Adipocyte (in vitro differentiated cells): ENCODE measurements around the gene CDC5L.

Experiments used
- DNase-seq: peaks from one replicate; pipeline ENCODE4 v3.0.0-alpha.2; 2015; ENCODE audit warnings: low read depth
- H3K27me3 ChIP-seq: replicated peaks from 2 replicates; pipeline ENCODE4 v1.7.0; 2013; ENCODE audit warnings: mild to moderate bottlenecking, low read length, moderate library complexity; ENCODE audit not compliant: control insufficient read depth, insufficient read depth
- H3K36me3 ChIP-seq: 2 replicates; pipeline ENCODE4 v1.7.0; 2013; ENCODE audit warnings: low read length, mild to moderate bottlenecking, moderate library complexity; ENCODE audit not compliant: control insufficient read depth, insufficient read depth, severe bottlenecking
- H3K4me1 ChIP-seq: 2 replicates; pipeline ENCODE4 v1.7.0; 2013; ENCODE audit warnings: mild to moderate bottlenecking, low read length, moderate library complexity; ENCODE audit not compliant: control insufficient read depth, insufficient read depth
- H3K4me3 ChIP-seq: 2 replicates; pipeline ENCODE4 v1.7.0; 2013; ENCODE audit warnings: mild to moderate bottlenecking, low read length, moderate library complexity
- H3K9ac ChIP-seq: 2 replicates; pipeline ENCODE4 v1.7.0; 2013; ENCODE audit warnings: mild to moderate bottlenecking, low read length, moderate library complexity
- H3K9me3 ChIP-seq: 2 replicates; pipeline ENCODE4 v1.7.0; 2013; ENCODE audit warnings: mild to moderate bottlenecking, low read length, moderate library complexity; ENCODE audit not compliant: control insufficient read depth

The CDC5L gene

DNA sequence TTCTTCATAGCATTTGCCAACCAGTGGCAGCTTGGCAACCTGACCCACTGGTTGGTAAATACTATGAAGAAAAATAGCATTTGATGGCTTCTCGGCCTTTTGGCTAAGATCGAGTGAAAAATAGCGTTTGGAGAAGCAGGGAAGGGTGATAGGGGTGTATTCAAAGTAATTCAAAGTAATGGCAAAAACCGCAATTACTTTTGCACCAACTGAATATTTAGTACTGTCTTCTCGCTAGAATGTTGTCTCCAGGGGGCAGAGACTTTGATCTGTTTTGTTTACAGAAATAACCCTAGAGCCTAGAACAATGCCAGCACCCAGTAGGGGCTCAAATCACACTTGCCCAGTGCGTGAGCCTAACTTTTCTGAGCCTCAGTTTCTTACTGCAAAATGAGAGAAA is 106.1 kb downstream of the CDC5L start:
- Histone ChIP-seq H3K9ac (no peak overlapping the region), H3K36me3 (no peaks in the 10 kb centered on the region), H3K9me3 (no peaks in the 10 kb centered on the region), H3K4me1 (peaks cover 28% of the 10 kb centered on the region), H3K4me3 (no peak overlapping the region), H3K27me3 (peaks cover 14% of the 10 kb centered on the region)
- no peak for DNase-seq

DNA sequence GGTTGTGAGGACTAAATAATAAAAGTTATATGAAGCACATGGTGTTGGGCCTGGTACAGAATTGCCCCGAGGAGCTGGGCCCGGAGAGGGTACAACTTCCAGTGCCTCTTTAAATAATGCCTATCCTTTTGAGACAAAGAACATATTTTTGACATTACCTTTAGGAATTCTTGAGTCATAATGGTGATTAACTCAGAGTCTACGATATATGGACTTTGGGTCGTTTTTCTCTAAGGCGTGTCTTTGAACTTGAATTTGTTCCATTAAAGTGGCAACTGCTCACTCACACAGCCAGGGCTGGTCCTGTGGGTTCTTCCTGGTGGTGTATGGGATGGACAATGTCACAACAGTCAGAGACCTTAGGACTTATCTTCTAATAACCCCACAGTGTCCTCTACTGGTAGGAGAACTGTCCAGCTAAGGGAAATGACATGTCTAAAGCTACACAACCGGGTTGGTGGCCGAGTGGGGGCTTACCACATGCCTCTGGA is 106.5 kb downstream of the CDC5L start:
- no peaks in the 10 kb centered on the region for H3K9me3 ChIP-seq
- H3K27me3 ChIP-seq: peaks cover 15% of the 10 kb centered on the region
- DNase-seq: peak; percentile 76
- no peak overlapping the region for H3K4me3 ChIP-seq
- no peaks in the 10 kb centered on the region for H3K36me3 ChIP-seq
- no peak overlapping the region for H3K9ac ChIP-seq
- H3K4me1 ChIP-seq: peaks cover 28% of the 10 kb centered on the region

DNA sequence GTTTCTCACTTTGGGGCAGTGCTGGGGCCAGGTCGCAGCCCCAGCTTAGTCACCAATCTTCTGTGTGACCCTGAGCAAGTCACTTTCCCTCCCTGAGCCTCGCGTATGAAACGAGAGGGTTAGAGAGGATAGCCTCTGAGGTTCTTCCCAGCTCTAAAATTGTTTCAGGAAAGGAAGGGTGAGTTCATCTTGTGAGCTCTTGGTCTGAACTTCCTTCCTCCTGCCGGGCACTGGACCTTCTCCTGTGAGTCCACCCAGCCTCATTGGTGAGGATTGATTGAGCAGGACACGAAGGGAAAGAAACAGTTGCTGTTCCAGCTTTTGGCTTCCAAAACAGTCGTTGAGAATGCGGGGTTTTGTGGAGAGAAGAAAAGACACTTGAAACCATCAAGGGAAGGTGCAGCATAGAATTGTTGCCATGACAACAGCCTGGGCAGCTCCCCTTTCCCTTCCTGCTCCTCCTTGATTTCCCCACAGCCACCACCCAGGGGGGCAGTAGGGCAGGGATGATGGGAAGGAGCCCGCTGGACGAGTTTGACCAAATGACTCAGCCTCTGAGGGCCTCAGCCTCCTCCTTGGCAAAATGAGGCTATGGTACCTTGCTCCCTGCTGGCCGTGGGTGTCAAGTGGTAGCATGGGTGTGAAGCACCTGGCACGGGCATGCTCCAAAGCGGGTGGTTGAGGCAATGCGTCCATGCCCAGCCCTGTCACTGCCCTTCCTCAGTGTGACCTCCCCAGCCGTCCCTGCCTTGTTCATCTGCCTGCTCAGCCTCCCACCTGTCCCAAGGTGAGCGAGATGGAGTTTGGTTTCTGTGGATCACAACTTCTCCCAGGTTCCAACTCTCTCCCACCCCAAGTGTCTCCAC is 107.8 kb downstream of the CDC5L start:
- H3K4me3 ChIP-seq: no peak overlapping the region
- DNase-seq: no peak
- H3K9me3 ChIP-seq: peaks cover 2% of the 10 kb centered on the region
- peaks cover 22% of the 10 kb centered on the region for H3K4me1 ChIP-seq
- H3K36me3 ChIP-seq: no peaks in the 10 kb centered on the region
- peaks cover 17% of the 10 kb centered on the region for H3K27me3 ChIP-seq
- H3K9ac ChIP-seq: no peak overlapping the region

DNA sequence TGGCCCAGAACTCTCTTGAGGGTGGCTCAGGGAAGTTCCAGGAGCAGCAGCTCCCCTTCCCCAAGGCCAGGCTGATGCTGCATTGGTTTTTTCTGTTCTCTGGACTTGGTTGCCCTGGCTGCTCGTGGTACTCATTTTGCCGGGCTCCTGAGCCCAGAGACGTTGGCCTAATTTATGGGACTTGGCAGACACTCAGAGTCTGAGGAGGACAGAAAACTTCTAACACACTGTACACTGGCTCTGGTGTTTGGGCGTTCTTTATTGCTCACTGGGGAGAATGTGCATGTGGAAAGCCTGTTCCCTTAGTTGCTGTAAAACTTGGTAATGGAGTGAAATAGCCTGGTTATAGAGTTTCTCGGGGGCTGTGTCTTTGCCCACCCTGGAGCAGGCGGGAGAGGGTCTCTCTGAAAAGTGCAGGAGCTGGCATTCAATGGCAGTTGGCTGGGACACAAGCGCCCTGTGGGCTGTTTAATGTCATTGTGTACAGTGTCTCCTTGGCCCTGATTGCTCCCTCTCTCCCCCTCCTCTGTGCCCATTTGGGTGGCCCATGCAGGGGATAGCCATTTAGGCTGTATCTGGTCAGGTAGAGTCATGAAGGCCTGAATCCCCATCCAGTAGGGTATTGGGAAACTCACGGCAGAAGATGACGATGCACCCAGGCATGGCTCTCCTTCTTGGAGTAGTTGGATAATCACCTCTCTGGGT is 109.3 kb downstream of the CDC5L start:
- DNase-seq: no peak
- Histone ChIP-seq H3K9ac (no peak overlapping the region), H3K4me1 (peaks cover 22% of the 10 kb centered on the region), H3K9me3 (peaks cover 10% of the 10 kb centered on the region), H3K27me3 (peaks cover 20% of the 10 kb centered on the region), H3K4me3 (no peak overlapping the region), H3K36me3 (no peaks in the 10 kb centered on the region)

DNA sequence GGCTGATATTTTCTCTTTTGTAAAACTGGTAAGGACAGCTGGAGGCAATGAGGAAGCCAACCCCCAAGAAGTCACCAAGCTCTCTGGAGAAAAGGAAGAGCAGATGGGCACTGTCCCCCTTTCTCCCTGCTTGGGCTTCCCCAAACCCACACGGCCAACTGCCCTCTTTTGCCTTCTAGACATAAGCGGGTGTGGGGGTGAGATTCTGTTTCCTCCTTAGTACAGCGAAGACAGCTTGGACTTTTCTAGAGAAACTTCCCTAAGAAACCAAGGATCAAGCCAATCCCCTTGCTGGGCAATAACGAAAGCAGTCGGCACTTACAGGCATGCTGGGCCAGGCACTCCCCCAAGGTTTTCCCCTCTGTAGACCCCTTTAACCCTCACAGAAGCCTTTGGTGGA is 110.3 kb downstream of the CDC5L start:
- Histone ChIP-seq H3K4me1 (peaks cover 22% of the 10 kb centered on the region), H3K9me3 (peaks cover 10% of the 10 kb centered on the region), H3K9ac (no peak overlapping the region), H3K36me3 (no peaks in the 10 kb centered on the region), H3K27me3 (peaks cover 28% of the 10 kb centered on the region), H3K4me3 (no peak overlapping the region)
- no peak for DNase-seq

DNA sequence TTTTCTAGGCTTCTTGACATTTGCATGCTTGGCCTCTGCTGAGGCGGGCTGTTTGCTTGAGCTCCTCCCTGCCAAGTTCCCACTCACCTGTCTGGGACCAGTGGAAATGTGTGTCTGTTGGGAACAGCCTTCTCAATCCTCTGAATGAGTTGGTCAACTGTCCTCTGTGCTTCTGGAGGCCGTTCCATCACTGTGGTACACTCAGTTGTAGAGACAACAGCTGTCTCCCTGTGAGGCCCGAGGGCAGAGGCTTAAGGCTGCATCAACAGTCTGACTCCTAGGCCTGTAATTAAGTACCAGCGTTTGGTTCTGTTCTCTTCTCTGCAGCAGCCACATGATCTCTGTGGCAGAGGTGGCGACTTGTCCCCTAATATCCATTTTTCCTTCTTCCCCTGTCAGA is 110.9 kb downstream of the CDC5L start:
- Histone ChIP-seq H3K9ac (no peak overlapping the region), H3K27me3 (peaks cover 33% of the 10 kb centered on the region), H3K4me3 (no peak overlapping the region), H3K4me1 (peaks cover 22% of the 10 kb centered on the region), H3K9me3 (peaks cover 10% of the 10 kb centered on the region), H3K36me3 (no peaks in the 10 kb centered on the region)
- DNase-seq: no peak

DNA sequence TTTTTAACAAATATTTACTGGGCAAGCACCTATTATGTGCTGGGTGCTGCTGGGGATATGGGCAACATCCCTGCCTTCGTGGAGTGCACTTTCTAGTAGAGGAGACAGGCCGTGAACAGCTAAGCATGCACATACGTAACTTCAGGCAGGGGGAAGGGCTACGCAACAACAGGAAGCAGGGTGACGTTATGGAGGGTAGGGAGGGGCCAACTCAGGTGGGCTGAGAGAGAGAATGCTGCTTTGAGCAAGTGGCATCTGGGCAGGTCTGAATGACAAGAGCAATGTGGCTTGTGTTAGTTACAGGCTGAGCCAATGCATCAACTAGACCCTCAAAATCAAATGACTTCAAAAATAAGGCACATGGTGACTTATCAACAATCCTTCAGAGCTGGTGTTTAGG is 112.1 kb downstream of the CDC5L start:
- Histone ChIP-seq H3K27me3 (peaks cover 33% of the 10 kb centered on the region), H3K4me3 (no peak overlapping the region), H3K36me3 (no peaks in the 10 kb centered on the region), H3K9me3 (peaks cover 10% of the 10 kb centered on the region), H3K9ac (no peak overlapping the region), H3K4me1 (peaks cover 11% of the 10 kb centered on the region)
- DNase-seq: no peak
